ENCODE results near the gene TMEM235.

TMEM235 gene

GRCh38 chr17:78230996-78231935, at the start of gene TMEM235:
TSS of gene TMEM235 (plus strand) at chr17:78231631. CDS start at chr17:78232024, 393 bp downstream.
- H3K27ac ChIP-seq: no peak within 1 kb of the TSS
- TF ChIP-seq, protein P1, sequence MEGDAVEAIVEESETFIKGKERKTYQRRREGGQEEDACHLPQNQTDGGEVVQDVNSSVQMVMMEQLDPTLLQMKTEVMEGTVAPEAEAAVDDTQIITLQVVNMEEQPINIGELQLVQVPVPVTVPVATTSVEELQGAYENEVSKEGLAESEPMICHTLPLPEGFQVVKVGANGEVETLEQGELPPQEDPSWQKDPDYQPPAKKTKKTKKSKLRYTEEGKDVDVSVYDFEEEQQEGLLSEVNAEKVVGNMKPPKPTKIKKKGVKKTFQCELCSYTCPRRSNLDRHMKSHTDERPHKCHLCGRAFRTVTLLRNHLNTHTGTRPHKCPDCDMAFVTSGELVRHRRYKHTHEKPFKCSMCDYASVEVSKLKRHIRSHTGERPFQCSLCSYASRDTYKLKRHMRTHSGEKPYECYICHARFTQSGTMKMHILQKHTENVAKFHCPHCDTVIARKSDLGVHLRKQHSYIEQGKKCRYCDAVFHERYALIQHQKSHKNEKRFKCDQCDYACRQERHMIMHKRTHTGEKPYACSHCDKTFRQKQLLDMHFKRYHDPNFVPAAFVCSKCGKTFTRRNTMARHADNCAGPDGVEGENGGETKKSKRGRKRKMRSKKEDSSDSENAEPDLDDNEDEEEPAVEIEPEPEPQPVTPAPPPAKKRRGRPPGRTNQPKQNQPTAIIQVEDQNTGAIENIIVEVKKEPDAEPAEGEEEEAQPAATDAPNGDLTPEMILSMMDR (IDR thresholded peaks at IDR 0.05): no peak
- TF ChIP-seq ZFX (IDR thresholded peaks at IDR 0.05; ENCODE audit: borderline replicate concordance): no peak

DNA sequence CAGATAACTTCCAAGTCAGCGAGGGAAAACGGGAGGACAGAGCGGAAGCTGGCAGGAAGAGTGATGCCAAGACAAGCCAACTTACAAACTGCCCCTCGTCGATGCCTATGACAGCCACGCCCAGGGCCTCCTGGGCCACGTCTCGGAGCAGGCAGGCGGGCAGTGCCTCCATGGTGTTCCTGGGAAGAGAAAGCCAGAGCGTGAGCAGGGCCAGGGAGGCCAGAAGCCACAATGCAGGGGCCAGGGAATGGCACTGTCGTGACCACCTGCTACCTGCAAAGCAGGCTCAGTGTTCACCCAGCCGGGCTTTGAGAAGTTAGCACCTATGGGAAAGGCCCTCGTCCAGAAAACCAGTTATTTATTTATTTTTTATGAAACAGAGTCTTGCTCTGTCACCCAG, 48.9 kb upstream of the TMEM235 start:
- no peak for TF ChIP-seq ZFX (IDR thresholded peaks at IDR 0.05; ENCODE audit: borderline replicate concordance)
- TF ChIP-seq, protein P1 (IDR thresholded peaks at IDR 0.05): no peak
- no peak overlapping the region for H3K27ac ChIP-seq

- H3K27ac ChIP-seq: no peak overlapping the region
Observed at GRCh38 chr17:78183916-78184315, 47.5 kb upstream of the TMEM235 start.

GRCh38 chr17:78184351-78184750, 47.1 kb upstream of the TMEM235 start:
- no peak for TF ChIP-seq ZFX (IDR thresholded peaks at IDR 0.05; ENCODE audit: borderline replicate concordance)
- TF ChIP-seq, protein P1 (IDR thresholded peaks at IDR 0.05): no peak
- no peak overlapping the region for H3K27ac ChIP-seq

More at GRCh38 chr17:78183916-78184315, 47.5 kb upstream of the TMEM235 start:
- TF ChIP-seq, protein P1 (IDR thresholded peaks at IDR 0.05): no peak
- no peak for TF ChIP-seq ZFX (IDR thresholded peaks at IDR 0.05; ENCODE audit: borderline replicate concordance)

DNA sequence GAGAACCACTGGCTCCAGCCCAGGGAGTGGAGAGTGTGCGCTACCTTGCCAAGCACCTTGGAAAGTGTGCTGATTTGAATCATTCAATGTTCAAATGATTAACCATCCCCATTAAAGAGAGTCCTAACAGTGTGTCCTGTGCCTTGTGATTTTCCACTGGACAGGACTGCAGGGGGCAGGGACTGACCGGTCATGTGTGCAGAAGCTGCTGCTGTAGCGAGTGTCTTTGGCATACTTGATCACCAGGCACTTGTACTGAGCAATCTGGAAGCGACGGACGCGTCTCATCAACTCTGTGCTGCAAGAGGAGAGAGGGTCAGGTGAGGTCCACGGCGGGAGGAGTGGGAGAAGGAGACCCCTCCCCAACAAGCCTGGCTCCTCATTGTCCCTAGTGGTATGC, 46.6 kb upstream of the TMEM235 start:
- TF ChIP-seq ZFX (IDR thresholded peaks at IDR 0.05; ENCODE audit: borderline replicate concordance): no peak
- TF ChIP-seq, protein P1 (IDR thresholded peaks at IDR 0.05): no peak
- H3K27ac ChIP-seq: no peak overlapping the region

- no peak for TF ChIP-seq ZFX (IDR thresholded peaks at IDR 0.05; ENCODE audit: borderline replicate concordance)
- TF ChIP-seq, protein P1 (IDR thresholded peaks at IDR 0.05): no peak
- peak overlapping the region; percentile 69 for H3K27ac ChIP-seq
Observed at GRCh38 chr17:78185981-78186691, 45.3 kb upstream of the TMEM235 start.
